ENCODE results near the gene LAG3.

LAG3 gene

DNA sequence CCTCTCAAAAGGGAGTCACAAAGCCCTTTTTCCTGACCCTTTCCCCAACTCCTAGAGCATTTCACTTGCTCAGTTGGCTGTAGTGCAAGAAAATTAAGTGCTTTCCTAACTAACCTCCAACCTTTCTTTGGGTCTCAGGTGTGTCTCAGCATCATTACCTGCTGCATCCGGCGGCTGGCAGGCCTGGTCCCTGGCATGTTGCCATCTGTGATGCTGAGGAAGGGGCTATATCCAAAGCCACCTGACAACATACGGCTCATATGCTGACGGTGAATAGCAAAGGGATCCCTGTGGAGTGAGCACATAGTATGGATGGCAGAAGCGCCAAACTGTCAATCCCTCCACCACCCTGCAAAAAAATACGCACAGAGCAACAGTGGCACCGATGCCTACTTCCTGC is 20.6 kb upstream of the LAG3 start:
- peak overlapping the region; percentile 93 for H3K4me3 ChIP-seq (ENCODE audit: low read depth, low read length)
- CTCF ChIA-PET = interaction anchor here (1.9 to 10.1 kb wide), 14 partner anchors 8 to 134 kb away, joined by 6 to 304 read pairs (median 27); partner anchors contain the start of genes COPS7A, GPR162, LAG3 and P3H3
- DNase-seq (ENCODE audit: low read depth, low spot score) = no peak
- POLR2A ChIA-PET = interaction anchor here (0.6 to 3.3 kb wide), 9 partner anchors 9 to 116 kb away, joined by 3 to 78 read pairs (median 12); partner anchors contain the start of genes CDCA3, COPS7A, P3H3 and PTMS
- no peak for TF ChIP-seq CTCF (IDR thresholded peaks at IDR 0.05; ENCODE audit: insufficient read depth, low read length, missing control alignments)

DNA sequence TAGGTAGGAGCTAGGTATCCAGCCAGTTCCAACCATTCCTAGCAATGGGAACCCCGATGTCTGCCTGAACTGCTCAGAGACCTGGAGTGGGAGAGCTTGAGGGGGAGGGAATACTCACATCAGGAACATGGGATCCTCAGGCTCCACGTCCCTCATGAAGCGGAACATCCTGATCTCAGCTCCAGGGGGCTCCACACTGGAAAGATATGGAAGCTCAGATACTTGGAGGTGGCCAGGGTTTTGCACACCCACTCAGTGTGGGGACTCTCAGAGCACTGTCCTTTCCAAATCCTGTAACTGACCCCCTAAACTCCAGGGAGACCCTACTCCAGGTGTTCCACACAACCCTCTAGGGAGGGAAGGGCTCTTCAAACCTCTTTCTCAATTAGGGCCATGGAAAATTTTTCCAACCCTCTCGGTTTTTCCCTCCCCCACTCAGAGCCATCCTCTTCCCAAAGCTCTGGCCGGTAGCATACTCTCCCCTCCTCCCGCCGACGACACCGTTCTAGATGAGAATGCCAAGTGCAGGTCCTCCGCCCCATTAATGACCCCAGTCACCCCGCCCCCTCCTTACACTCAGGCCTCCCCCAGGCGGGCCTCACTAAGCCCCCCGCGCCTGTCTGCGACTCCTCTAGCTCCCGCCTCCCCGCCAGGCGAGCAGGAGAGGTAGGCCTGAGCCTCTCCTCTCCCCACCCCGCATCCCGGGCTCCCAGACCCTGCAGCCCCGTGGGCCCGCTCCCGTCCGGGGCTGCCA is 20.0 kb upstream of the LAG3 start:
- H3K4me3 ChIP-seq (ENCODE audit: low read depth, low read length) = peak overlapping the region; percentile 93
- ChIA-PET CTCF (interaction anchor here (0.6 to 10.1 kb wide), 34 partner anchors 9 to 155 kb away, joined by 3 to 304 read pairs (median 12); partner anchors contain the start of genes CD4, CDCA3, COPS7A and GNB3), POLR2A (interaction anchor here (0.6 to 3.3 kb wide), 21 partner anchors 9 to 200 kb away, joined by 3 to 78 read pairs (median 6); partner anchors contain the start of genes CDCA3, COPS7A, GPR162 and LAG3)
- TF ChIP-seq CTCF (IDR thresholded peaks at IDR 0.05; ENCODE audit: insufficient read depth, low read length, missing control alignments) = peak; percentile 65
- DNase-seq (ENCODE audit: low read depth, low spot score) = no peak

DNA sequence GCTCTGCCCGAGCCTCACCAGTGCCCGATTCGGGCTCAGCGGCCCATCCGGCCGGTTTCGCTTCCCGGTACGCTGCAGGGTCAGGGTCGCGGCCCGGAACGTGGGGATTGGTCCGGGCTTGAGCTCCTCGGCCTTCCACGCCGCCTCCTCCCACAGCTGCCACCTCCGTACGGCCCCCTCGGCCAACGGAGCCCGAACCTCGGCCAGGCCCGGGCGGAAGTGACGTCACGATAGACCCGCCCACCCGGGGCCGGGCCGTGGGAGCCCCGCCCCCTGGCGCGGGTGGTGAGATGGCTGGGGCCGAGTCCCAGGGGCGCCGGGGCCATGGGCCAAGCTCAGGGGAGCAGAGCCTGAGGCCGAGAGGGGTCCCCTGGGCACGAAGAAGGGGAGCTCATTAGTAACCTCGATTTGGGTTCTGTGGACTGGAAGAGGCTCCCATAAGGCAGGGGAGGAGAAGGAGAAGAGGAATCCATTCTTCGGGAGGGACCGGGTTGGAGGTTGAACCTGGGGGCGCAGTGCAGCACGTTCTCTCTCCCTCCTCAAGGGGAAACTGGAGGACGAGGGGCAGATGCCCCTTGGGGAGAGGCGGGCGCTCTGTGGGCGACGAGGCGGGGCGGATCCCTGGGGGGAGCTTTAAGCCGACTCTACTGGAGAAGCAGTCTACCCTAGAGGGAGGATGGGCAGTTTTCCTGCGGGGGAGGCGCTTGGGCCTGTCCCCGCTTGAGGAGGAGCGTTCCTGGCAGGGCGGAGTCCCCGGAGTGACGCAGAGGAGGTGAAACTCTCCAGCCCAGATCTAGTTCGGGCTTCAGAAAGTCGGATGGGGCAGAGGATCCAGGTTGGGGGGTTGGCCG is 19.2 kb upstream of the LAG3 start, which contains the start of gene MLF2:
Gene MLF2 (minus strand): TSS at position 221 of the 851 bp plus-strand sequence. CDS start 807 bp downstream, outside the sequence.
- TF ChIP-seq CTCF (IDR thresholded peaks at IDR 0.05; ENCODE audit: insufficient read depth, low read length, missing control alignments) = peak; percentile 94
- ChIA-PET POLR2A (interaction anchor here (0.8 to 3.3 kb wide), 20 partner anchors 11 to 219 kb away, joined by 3 to 78 read pairs (median 6); partner anchors contain the start of genes CDCA3, COPS7A, GAPDH and GPR162), CTCF (interaction anchor here (0.6 to 10.1 kb wide), 43 partner anchors 9 to 201 kb away, joined by 3 to 304 read pairs (median 8); partner anchors contain the start of genes CD4, CDCA3, COPS7A and GNB3)
- DNase-seq (ENCODE audit: low read depth, low spot score) = peak; percentile 96
- peak within 1 kb of the TSS; percentile 93 for H3K4me3 ChIP-seq (ENCODE audit: low read depth, low read length)

DNA sequence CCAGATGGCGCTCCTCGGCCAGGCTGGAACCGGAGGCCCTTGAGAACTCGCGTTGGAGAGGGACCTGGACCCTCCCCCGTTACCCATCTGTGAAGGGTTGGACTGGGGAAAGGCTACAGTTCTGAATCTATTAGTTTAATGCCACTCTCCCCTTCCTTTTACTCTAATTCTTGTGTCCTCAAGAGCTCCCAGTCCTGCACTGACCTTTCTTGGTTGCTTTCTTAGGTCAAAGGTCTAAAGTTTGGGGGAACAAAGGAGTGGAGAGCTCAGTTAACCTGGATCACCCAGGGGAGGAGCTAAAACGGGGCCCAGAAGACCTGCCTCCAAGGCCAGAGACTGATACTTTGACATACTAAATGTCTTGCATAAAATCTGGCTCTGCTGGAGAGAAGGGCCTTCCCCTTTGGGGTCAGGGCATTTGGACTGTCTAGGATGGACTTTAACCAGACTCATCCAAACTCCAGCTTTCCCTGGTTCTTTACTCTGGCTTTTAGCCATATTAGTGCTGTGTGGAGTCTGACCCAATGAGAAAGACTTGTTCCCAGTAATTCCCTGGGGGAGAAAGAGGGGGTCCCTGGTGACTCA is 18.5 kb upstream of the LAG3 start:
- H3K4me3 ChIP-seq (ENCODE audit: low read depth, low read length) = peak overlapping the region; percentile 15
- no peak for DNase-seq (ENCODE audit: low read depth, low spot score)
- CTCF ChIA-PET = interaction anchor here (0.7 to 10.1 kb wide), 41 partner anchors 8 to 202 kb away, joined by 3 to 304 read pairs (median 8); partner anchors contain the start of genes CD4, CDCA3, COPS7A and GNB3

More for the DNA sequence above, 18.5 kb upstream of the LAG3 start:
- TF ChIP-seq CTCF (IDR thresholded peaks at IDR 0.05; ENCODE audit: insufficient read depth, low read length, missing control alignments) = no peak
- POLR2A ChIA-PET = interaction anchor here (0.8 to 3.3 kb wide), 16 partner anchors 10 to 220 kb away, joined by 3 to 78 read pairs (median 6); partner anchors contain the start of genes CDCA3, COPS7A, GAPDH and GPR162
